MM.1S (cell line): ENCODE measurements around the gene DUOX2.

Experiments
- CTCF ChIP-seq: fragments of 300-600 bp; sonication (generic); IDR thresholded peaks from 2 replicates; pipeline ENCODE4 v1.5.1; 2016; ENCODE audit warnings: antibody characterized with exemption, low read length, mixed read lengths
- EZH2 ChIP-seq: fragments of 300-600 bp; sonication (generic); optimal IDR thresholded peaks from 2 replicates; pipeline ENCODE3; 2017; ENCODE audit warnings: low read depth, mild to moderate bottlenecking, antibody characterized with exemption, low read length, mixed read lengths

GRCh38 chr15:45112143-45112590, 1.8 kb downstream of the DUOX2 start:
- TF ChIP-seq EZH2 = no peak
- no peak for TF ChIP-seq CTCF
